Measurements from ENCODE around the gene FUCA2. TPM values are rescaled to one million over a fixed set of nuclear protein-coding genes. Genes with fewer than 3 reads are reported as not detected.

Gene FUCA2
- 33.7 and 40.3 TPM in 2 replicates for polyA plus RNA-seq

DNA sequence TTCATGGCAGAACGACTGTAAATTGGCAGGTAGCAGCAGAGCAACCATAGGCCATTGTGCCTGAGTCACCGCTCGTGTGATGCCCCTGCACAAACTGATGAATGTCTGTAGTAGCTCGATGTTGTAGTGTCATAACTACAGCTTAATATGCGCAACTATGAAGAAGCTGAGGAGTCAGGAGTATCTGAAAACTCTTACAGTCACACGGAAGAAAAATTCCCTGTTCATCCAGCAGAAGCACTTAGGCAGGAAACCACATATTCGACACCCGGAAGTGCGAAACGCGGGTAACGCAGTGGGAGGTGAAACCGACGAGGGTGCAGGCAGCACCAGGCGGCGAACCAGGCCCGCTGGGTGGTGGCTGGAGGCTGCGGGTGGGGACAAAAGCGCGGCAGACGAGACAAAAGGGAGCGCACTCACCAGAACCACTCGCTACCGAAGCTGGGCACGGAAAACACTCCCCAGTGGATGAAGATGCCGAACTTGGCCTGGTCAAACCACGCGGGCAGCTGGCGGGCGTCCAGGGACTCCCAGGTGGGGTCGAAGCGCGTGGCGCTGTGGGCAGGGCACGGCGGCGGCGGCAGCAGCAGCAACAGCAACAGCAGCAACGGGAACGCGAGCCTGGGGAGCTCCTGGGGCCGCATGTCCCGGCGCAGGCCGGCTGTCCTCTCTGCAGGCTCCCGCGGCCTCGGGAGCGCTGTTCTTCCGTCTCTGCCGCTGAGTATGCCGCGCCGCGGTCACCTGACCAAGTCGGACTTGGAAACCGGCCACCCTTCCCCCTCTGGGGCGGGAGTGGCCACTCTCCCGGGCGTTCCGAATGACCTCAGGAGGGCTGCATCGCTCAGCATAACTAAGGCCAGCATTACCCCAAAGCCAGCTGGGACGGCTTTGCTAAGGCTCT is at the start of gene FUCA2:
FUCA2 (minus strand) TSS at position 730 of the 901 bp plus-strand sequence; CDS start at position 644, 86 bp downstream.

DNA sequence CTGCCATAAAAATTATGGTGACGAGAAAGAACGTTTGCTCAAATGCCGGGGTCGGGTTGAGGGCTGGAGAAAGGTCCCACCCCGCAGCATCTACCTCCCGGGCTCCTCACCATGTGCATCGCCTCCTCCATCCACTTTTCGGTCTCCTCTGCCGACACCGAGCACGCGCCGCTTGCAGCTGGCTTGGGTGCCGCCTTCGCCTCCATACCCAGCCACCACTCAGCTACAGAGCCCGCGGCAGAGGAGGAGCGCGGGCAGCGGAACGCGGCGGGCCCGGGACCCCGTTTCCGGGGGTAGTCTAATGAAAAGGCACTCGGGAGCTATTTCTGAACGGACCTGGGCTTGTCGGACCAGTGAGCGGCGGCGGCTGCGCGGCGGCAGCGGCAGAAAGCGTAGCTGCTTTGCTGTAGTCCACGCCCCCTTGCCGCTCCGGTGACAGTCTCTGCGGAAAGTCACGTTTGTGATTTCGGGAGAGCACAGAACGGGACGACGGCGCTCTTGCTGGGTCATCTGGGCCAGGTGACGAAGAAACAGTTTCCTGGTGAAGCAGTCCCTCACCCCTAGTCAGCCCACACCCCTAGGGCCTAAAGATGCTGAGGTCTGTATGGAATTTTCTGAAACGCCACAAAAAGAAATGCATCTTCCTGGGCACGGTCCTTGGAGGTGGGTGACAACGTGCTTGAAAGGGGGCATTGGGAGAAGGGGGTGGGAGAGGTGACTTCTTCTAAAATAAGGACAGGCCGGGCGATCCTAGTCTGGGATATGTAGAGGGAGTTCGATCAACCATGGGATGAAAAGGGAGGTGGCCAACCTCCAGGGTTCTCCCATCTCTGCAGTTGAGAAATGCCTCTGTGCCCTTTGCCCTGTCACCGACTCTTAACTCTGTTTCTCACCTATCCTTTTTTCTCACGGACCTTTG is 60.8 kb downstream of the FUCA2 start, which contains the start of the genes ADAT2 and PEX3:
ADAT2 (minus strand) TSS at position 243 of the 919 bp plus-strand sequence; CDS start at position 206, 37 bp downstream.
PEX3 (plus strand) TSS at position 353 of the 919 bp plus-strand sequence; CDS start at position 591, 238 bp downstream.

Other genes starting within 250 kb of the FUCA2 start
- gene ADAT2, start 61.0 kb downstream of the FUCA2 start, polyA plus RNA-seq, result 3.3 and 3.8 TPM in 2 replicates
- 62.2 and 90.2 TPM in 2 replicates for gene PEX3, start 60.9 kb downstream of the FUCA2 start, polyA plus RNA-seq
- gene PHACTR2, start 166.2 kb upstream of the FUCA2 start, polyA plus RNA-seq, result 121 and 168 TPM in 2 replicates

Measured in Purkinje cell (primary cell).